Daoy (cell line): Measurements from ENCODE around the gene SMIM1. TPM values are rescaled to one million over a fixed set of nuclear protein-coding genes. Genes with fewer than 3 reads are reported as not detected.

Source experiments
- DNase-seq: peaks from one replicate; pipeline ENCODE4 v3.0.0-alpha.2; 2015; ENCODE audit warnings: low read depth
- total RNA-seq: library from RNA; depleted of rRNA; stranded (reverse); fragments of >200 nt; shearing (Covaris generic); gene quantifications from 2 replicates; pipeline ENCODE4 v1.2.3, GENCODE V29; 2014; rRNA removed

The SMIM1 gene, protein sequence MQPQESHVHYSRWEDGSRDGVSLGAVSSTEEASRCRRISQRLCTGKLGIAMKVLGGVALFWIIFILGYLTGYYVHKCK
- not detected in 2 replicates for total RNA-seq

- no peak for DNase-seq
Observed at GRCh38 chr1:3772715-3773571, at the start of gene SMIM1. Gene SMIM1, plus strand, starts transcription at chr1:3772749. Its CDS starts 2,625 bp downstream, at chr1:3775374.

DNA sequence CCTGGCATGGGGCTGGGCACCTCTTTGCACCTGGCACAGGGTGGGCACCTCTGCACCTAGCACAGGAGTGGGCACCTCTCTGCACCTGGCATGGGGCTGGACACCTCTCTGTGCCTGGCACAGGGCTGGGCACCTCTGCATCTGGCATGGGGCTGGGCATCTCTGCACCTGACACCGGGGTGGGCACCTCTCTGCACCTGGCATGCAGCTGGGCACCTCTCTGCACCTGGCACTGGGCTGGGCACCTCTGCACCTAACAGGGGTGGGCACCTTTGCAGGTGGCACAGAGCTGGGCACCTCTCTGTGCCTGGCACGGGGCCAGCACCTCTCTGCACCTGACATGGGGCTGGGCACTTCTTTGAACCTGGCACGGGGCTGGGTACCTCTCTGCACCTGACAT is 49.7 kb upstream of the SMIM1 start:
- DNase-seq: no peak

DNA sequence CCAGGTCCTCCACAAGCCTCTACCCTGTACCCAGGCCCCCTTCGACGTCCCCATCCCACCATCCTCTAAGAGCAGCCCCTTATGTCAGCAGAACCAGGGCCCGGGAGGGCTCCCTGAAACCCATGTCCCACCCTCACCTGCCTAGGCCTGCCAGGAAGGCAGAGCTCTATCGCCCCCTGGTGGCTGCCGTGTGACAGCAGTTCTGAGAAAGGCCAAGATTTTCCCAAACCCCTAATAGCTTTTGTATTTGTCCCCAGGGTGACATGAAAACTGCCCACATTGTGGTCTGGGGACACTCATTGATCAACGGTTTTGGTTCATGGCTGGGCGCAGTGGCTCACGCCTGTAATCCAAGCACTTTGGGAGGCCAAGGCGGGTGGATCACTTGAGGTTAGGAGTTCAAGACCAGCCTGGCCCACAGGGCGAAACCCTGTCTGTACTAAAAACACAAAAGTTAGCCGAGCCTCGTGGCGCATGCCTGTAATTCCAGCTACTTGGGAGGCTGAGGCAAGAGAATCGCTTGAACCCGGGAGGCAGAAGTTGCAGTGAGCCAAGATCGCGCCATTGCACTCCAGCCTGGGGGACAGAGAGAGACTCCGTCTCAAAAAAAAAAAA is 48.0 kb upstream of the SMIM1 start:
- DNase-seq: peak; percentile 77

DNA sequence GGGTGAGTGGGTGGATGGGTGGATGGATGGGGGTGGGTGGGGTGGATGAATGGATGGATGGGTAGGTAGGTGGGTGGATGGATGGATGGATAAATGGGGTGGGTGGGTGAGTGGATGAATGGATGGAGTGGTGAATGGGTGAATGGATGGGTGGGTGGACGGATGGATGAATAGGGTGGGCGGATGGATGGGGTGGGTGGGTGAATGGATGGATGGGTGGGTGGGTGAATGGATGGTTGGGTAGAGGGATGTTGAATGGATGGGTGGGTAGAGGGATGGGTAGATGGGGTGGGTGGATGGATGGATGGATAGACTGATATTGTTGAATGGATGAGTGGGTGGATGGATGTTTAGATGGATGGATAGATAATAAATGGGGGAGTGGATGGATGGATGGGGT is 47.2 kb upstream of the SMIM1 start:
- no peak for DNase-seq

- DNase-seq: peak; percentile 74
Observed at GRCh38 chr1:3727042-3727824, 45.3 kb upstream of the SMIM1 start.

- no peak for DNase-seq
Observed at GRCh38 chr1:3727825-3728776, 44.4 kb upstream of the SMIM1 start.

DNA sequence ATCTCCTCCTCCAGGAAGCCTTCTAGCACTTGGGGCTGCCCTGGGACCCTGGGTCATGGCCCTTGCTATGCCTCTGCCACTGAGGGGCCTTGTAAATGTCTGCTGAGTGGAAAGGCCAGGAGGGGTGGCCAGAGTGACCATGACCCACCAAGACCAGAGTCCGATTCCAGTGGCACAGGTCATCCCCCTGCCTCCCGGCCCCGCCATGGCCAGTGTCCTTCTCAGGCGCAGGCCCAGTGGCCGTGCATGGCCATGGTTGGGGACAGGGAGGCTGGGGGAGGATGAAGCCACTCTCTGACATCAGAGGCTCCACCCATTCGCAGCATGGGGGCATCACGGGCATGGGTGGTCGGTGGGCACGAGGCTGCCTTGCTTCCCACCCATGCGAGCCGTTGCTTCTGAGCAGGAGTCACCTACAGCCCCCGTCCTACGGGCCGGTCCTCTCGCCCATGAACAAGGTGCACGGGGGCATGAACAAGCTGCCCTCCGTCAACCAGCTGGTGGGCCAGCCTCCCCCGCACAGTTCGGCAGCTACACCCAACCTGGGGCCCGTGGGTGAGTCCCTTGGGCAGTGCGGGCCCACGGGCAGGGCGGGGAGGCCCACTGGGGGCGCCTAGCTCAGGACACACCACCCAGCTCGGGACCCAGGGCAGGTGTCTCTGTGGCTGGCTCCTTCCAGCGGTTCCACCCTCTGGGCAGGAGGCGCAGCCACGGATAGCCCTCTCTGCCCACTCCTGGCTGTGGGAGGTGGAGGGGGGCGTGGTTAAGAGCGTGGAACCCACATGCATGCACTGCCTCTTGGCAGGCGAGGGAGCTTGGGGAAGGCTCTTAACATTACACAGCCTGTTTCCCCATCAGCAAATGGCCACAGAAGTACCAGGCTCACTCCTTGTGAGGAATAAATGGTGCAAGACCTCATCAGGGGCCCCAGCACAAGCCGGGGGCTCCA is 42.7 kb upstream of the SMIM1 start:
- DNase-seq: no peak

- no peak for DNase-seq
Observed at GRCh38 chr1:3730543-3731247, 41.9 kb upstream of the SMIM1 start.

GRCh38 chr1:3731583-3732433 is 40.7 kb upstream of the SMIM1 start:
- DNase-seq: no peak

GRCh38 chr1:3732434-3733093 is 40.0 kb upstream of the SMIM1 start:
- no peak for DNase-seq

DNA sequence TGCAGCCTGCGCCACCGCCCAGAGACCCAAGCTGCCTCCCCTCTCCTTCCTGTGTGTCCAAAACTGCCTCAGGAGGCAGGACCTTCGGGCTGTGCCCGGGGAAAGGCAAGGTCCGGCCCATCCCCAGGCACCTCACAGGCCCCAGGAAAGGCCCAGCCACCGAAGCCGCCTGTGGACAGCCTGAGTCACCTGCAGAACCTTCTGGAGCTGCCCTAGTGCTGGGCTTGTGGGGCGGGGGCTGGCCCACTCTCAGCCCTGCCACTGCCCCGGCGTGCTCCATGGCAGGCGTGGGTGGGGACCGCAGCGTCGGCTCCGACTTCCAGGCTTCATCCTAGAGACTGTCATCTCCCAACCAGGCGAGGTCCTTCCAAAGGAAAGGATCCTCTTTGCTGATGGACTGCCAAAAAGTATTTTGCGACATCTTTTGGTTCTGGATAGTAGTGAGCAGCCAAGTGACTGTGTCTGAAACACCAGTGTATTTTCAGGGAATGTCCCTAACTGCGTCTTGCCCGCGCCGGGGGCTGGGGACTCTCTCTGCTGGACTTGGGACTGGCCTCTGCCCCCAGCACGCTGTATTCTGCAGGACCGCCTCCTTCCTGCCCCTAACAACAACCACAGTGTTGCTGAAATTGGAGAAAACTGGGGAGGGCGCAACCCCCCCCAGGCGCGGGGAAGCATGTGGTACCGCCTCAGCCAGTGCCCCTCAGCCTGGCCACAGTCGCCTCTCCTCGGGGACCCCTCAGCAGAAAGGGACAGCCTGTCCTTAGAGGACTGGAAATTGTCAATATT is 39.3 kb upstream of the SMIM1 start:
- DNase-seq: no peak

GRCh38 chr1:3733883-3734589 is 38.5 kb upstream of the SMIM1 start:
- DNase-seq: no peak

DNA sequence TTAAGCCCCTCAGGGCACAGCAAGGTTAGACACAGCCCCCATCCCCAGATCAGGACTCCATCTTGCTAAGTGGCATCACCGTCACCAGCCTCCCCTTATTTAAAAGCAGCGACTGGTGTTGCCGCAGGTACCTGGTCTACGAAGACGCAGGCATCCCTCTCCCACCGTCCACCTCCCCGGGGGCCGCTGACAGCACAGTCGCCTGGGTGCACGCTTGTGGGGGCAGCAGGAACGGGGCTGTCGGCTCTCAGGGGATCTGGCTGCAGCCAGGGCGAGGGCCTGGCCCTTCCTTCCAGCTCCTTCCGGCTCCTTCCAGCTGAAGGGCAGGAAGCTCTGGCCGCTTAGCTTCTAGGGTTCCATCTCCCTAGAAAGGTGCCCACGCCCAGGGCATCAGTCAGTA is 37.9 kb upstream of the SMIM1 start:
- no peak for DNase-seq

GRCh38 chr1:3735027-3735681 is 37.4 kb upstream of the SMIM1 start:
- DNase-seq: no peak

GRCh38 chr1:3735688-3736087 is 36.9 kb upstream of the SMIM1 start:
- no peak for DNase-seq

GRCh38 chr1:3736131-3736561 is 36.4 kb upstream of the SMIM1 start:
- DNase-seq: no peak
